NCI-H526 (cell line): ENCODE measurements around the gene PTPN13.
A peak's percentile ranks its signal among the peaks of the same experiment; 100 is the strongest.

ENCODE experiments used
- DNase-seq, 2 experiments: peaks; one replicate each; lab custom pipeline; 2025; lab: John Stamatoyannopoulos, UW

PTPN13 gene

DNA sequence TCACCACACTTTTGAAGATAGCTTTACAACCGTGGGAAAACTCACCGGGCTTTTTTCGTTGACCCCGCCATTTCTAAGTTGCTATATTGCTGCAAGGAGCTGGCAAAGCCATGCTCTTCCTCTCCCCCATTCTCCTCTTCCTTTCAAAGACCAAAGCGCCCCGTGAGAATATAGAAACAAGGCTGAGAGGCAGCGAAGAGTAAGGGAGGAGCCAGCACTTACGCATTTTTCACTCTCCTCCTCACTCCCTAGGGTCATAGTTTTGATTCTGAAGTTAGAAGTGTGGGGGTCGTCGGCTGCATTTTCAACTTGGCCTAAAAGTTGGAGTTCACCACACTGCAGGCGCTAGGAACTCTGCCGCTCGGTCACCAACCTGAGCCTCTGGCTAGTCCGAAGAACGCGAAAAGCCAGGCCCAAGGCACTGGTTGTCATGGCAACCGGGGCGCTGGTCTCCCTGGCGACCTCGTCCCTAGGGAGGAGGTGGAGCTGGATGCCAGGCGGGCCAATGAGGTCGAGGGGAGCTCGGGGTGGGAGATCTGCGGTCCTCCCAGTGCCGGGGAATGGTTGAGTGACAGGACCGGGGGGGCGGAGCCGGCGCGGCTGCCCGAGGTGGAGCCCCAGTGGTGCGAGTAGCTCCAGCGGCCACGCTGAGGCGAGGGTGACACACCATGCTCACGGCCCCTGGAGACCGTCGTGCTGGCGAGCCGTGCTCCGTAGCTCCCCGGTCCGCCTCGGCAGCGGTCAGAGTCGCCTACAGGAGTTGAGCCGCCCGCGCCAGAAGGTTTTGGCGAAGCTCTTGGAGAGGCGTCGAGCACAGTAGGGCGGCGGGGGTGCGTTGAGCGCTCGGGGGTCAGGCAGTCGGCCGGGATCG is at the start of gene PTPN13:
PTPN13 (plus strand) TSS at position 628 of the 871 bp plus-strand sequence. CDS start 40,942 bp downstream, outside the sequence.
- DNase-seq: peak; percentile 93 to 97

GRCh38 chr4:86547140-86547539 is 47.0 kb upstream of the PTPN13 start:
- no peak for DNase-seq

GRCh38 chr4:86549163-86549788 is 44.8 kb upstream of the PTPN13 start:
- no peak for DNase-seq

- DNase-seq: no peak
Measured at GRCh38 chr4:86551387-86551786, 42.7 kb upstream of the PTPN13 start.

- no peak for DNase-seq
Measured at GRCh38 chr4:86554646-86555045, 39.5 kb upstream of the PTPN13 start.

DNA sequence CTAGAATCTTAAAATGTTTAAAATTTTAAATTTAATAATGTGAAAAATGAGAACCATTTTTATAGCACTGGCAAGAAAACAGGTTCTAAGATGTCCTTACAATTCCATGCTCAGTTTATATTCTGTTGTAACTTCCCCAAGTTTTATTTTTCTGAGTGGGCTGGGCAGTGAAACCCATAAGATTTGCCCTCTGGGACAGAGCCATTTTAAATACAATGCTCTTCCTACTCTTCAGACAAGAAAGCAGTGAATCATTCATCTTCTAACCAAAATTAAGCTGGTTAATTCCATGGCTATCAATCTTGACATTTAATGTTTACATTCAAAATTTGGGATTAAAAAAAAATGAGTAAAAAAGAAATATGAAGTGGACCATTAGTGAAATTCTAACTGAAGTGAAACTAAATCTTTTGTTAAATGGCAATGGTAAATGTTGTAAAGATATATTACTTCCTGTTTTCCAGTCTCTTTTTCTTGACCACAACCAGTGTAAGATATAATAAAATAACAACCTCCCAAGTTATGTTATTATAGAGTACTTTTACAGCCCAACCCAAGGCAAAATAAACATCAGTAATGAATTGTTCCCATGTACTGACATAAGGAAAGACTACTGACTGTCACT is 37.2 kb upstream of the PTPN13 start:
- DNase-seq: no peak

DNA sequence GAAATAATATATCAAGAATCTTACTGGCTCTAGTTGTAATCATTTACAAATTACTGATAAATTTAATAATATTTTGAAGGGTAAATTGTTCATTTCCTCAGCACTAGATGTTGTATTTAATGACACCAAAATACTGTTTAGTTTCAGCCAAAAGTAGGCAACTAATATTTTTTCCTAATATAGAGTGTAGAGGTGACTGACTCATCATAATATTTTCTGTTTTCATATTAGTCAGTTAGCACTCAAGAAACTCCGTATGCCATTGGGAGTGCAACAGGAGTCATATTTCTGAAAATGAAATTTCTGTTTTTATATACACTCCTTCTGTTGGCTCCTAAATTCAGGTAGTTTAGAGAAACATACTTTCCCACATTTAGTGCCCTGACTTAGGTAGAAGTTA is 36.6 kb upstream of the PTPN13 start:
- no peak for DNase-seq

- DNase-seq: no peak
Measured at GRCh38 chr4:86558258-86558657, 35.9 kb upstream of the PTPN13 start.

DNA sequence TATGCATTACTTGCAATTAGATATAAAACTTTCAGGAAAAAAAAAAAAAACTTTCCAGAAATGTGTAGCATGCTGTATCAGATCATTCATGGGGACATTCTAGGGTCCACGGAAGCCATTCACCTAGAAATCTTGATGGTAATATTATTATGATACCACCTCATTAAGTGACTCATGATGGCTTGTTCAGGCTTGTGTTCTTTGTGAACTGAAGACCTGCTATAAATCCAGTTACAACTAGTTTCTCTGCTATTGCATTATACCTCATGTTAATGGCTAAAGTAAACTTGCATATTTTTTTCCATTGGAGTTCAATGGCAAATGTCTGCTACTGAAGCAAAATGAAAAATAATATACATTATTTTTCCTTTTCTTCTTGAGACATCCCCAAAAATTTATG is 35.3 kb upstream of the PTPN13 start:
- DNase-seq: no peak

GRCh38 chr4:86560447-86560846 is 33.7 kb upstream of the PTPN13 start:
- no peak for DNase-seq

GRCh38 chr4:86561256-86561655 is 32.9 kb upstream of the PTPN13 start:
- DNase-seq: no peak

- no peak for DNase-seq
Measured at GRCh38 chr4:86563416-86563815, 30.7 kb upstream of the PTPN13 start.

GRCh38 chr4:86564795-86565194 is 29.3 kb upstream of the PTPN13 start:
- DNase-seq: no peak

DNA sequence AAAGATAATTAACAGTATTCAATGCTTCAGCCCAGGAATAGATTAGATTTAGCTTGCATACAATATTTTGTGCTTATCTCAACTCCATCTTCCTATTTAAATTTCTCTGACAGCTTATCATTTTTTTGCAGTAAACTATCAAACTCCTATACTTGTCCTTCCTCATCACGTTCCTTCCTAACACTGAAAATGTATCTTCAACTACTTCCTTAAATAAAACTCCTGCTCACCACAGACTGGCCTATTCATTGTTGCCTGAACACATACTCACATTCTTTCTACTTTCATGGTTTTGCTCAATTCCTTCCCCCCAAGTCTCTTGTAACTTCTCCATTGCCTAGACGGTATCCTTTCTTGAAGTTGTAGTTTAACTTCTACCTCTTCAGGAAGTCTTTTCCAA is 28.5 kb upstream of the PTPN13 start:
- no peak for DNase-seq

DNA sequence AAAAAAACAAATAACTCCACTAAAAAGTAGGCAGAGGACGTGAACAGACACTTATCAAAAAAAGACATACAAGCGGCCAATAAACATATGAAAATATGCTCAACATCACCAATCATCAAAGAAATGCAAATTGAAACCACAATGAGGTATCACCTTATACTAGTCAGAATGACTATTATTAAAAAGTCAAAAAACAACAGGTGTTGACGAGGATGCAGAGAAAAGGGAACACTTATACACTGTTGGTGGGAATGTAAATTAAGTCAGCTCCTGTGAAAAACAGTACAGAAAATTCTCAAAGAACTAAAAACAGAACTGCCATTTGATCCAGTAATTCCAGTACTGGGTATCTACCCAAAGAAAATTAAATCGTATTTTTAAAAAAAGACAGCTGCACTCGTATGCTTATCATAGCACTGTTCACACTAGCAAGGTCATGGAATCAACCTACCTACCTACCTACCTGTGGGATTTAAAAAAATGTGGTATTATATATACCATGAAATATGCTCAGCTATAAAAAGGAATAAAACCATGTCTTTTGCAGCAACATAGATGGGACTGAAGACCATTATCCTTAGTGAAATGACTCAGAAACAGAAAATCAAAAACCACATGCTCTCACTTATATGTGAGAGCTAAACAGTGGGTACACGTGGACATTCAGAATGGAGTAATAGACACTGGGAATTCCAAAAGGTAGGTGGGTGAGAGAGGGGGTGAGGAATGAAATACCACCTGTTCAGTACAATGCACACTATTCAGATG is 24.8 kb upstream of the PTPN13 start:
- no peak for DNase-seq

GRCh38 chr4:86579941-86580340 is 14.2 kb upstream of the PTPN13 start:
- no peak for DNase-seq

GRCh38 chr4:86582410-86582809 is 11.7 kb upstream of the PTPN13 start:
- no peak for DNase-seq

DNA sequence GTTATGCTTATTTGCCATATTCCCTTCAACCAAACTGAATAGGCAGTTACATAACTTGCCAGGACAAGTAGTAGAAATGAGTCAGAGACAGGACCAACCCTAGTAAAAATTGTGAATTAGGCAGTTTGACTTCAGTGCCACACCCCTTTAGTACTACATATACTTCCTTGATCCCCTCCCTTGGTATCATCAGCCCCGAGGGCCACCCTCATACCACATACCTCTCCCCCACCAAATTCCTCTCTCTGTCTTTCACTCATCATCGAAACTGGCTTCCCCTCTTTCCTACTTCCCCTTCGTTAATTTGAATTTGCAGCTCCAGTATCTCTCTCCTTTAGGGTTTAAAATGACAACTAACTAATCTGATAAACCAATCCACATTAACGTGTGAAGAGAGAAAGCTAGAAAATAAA is 7.9 kb upstream of the PTPN13 start:
- DNase-seq: no peak

DNA sequence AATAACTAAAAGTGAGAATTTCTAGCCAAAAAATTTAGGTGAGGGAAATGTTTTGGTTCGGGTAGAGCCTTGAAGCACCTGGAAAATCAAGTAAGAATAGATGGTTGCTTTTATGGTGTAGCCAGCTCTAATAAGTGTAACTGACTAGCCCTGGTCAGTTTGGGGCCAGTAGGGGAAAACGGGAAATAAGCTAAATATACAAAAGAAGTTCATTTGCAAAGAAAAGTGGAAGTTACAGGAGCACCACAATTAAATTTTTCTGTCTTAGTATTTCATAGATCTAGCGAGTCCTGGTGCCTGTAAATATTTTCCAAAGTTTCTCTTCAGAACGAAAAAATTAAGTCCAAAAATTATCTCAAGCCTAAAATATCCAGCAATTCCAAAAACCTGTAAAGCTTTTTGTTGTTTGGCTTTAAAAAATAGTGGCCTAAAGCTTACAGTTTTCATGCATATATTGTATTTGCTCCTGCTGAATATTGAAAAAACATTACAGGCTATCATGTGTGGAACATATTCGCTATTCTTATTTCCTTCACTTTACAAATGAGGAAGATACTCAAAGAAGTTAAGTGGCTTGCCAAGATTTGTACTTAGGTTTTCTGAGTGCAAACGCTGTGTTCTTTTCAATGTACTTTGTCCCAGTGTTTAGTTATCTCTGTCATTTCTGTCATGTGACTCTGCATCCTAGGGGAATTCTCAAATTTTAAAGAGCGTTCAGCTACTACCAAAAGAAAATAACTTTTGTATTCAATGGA is 7.3 kb upstream of the PTPN13 start:
- no peak for DNase-seq

DNA sequence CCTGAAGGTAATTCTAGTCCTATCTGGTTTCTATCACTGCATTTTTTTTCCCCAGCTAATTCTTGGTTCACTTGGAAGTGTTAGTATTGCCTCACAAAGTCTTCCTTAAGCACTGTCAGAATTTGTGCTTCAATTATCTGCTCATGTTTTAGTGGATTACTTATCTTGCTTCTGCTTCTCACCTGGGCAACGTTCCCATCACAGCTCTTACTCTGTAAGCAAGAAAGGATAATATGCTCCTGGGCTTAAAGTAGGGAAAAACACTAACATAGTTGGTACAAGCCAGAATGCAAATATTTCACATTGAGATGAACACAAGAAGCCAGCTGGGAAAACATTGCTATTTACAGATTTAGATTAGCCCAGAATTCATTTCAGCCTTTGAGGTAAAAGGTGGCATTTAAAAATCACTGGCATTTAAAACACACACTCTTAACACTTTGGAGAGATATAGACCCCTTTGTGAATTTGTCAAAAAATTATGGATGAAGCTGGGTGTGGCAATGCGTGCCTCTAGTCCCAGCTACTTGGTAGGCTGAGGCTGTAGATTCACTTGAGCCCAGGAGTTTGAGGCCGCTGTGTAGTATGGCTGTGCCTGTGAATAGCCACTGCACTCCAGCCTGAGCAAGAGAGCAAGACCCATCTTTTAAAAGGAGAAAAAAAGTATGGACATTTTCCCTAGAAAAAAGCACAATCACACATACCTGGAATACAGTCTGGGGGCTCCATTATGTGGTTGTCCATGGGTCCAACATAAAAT is 6.6 kb upstream of the PTPN13 start:
- DNase-seq: peak; percentile 11 to 42
